Neural progenitor cell (in vitro differentiated cells): ENCODE measurements around the gene PLEKHA5.

Experiments
- CTCF ChIP-seq: fragments of 200-600 bp; sonication (generic); IDR thresholded peaks from 2 replicates; pipeline ENCODE4 v1.5.1; 2017; ENCODE audit warnings: antibody characterized with exemption, mild to moderate bottlenecking
- EZH2 ChIP-seq: fragments of 200-600 bp; sonication (generic); IDR thresholded peaks from 2 replicates; pipeline ENCODE4 v1.6.1; 2017; ENCODE audit warnings: antibody characterized with exemption, mild to moderate bottlenecking, moderate library complexity
- EZH2phosphoT487 ChIP-seq: fragments of 200-600 bp; sonication (generic); IDR thresholded peaks from 2 replicates; pipeline ENCODE4 v1.6.1; 2017; ENCODE audit warnings: antibody characterized with exemption

GRCh38 chr12:19423166-19423930 lies 293.8 kb downstream of the PLEKHA5 start:
- TF ChIP-seq CTCF, result no peak
- no peak for TF ChIP-seq EZH2
- TF ChIP-seq EZH2phosphoT487, result no peak
